ENCODE data around the gene PIK3CA.
"Not testable (repeated sequence)": the region's sequence is repeated elsewhere in the genome, so short reads cannot be mapped to it uniquely, and the experiment has no call there.

PIK3CA gene

DNA sequence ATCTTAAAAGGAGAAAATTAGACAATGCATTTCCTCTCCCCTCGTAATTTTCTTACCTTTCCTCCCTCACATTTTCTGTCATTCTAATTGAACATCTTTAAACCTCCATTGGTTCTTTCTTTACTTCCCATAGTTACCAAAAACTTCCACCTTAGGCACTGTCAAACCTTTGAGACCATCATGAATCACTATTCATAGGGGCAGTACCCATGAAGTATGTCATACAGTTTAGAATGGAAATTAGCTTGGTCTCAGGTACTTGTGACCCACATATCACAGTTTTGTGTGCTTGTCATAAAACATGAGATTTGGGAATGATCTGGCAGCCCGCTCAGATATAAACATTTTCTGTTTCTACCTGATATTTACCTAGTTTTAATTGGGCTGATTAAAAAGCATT, 52.6 kb downstream of the PIK3CA start:
- DNase-seq: no peak

- DNase-seq: not testable (repeated sequence)
Measured at GRCh38 chr3:179215550-179215949, 67.4 kb downstream of the PIK3CA start.

GRCh38 chr3:179218213-179218612, 70.1 kb downstream of the PIK3CA start:
- not testable (repeated sequence) for DNase-seq

DNA sequence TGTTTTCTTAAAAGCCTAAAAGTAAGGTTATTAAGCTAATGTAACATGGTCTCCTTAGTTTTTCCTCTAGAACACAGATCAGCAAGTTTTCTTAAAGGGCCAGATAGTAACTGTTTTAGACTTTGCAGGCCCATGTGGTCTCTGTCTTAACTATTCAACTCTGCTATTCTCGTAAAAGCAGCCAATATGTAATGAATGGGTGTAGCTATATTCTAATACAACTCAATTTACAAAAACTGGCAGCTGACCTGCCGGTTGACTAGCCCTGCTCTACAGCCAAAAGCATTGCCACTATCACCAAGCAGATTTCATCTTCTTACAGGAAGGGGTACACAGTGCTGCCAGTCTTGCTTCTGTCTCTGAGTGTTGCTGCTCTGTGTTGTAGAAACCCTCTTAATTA, 75.4 kb downstream of the PIK3CA start:
- DNase-seq: no peak

GRCh38 chr3:179224584-179224983, 76.4 kb downstream of the PIK3CA start:
- no peak for DNase-seq

GRCh38 chr3:179227349-179227748, 79.2 kb downstream of the PIK3CA start:
- no peak for DNase-seq

DNA sequence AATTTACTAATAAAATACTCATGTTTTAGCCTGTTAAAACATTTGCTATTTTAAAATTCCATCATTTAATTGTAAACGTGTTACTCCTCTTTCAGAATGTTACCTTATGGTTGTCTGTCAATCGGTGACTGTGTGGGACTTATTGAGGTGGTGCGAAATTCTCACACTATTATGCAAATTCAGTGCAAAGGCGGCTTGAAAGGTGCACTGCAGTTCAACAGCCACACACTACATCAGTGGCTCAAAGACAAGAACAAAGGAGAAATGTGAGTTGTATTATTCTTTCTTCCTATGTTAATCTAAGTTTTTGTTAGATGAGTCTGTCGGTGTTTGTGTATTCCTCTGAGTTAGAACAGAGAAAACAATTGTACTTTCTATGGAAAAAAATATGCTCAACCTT, 81.0 kb downstream of the PIK3CA start:
- DNase-seq: no peak

GRCh38 chr3:179233043-179233442, 84.9 kb downstream of the PIK3CA start:
- no peak for DNase-seq

- DNase-seq: no peak
Measured at GRCh38 chr3:179234199-179234598, 86.0 kb downstream of the PIK3CA start.

- no peak for DNase-seq
Measured at GRCh38 chr3:179236669-179237301, 88.6 kb downstream of the PIK3CA start.

DNA sequence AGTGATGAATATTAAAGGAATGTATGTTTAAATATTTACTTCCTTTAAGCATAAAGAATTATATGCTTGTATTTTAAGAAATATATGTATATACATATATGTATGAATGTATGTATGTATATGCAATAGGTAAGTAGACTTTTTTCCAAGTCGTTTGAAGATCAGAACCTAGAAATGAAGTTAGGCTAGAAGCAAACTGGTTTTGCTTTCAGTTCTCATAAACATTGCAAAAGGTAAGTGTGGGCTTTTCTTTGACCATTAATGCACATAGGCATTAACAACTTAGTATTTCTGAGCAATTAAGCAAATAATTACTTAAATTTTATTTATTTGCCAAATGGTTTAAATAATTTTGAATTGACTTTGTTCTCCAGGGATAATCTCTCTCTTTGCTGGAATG, 92.1 kb downstream of the PIK3CA start:
- not testable (repeated sequence) for DNase-seq

- DNase-seq: not testable (repeated sequence)
Measured at GRCh38 chr3:179242859-179243258, 94.7 kb downstream of the PIK3CA start.

- DNase-seq: no peak
Measured at GRCh38 chr3:179244878-179245277, 96.7 kb downstream of the PIK3CA start.

DNA sequence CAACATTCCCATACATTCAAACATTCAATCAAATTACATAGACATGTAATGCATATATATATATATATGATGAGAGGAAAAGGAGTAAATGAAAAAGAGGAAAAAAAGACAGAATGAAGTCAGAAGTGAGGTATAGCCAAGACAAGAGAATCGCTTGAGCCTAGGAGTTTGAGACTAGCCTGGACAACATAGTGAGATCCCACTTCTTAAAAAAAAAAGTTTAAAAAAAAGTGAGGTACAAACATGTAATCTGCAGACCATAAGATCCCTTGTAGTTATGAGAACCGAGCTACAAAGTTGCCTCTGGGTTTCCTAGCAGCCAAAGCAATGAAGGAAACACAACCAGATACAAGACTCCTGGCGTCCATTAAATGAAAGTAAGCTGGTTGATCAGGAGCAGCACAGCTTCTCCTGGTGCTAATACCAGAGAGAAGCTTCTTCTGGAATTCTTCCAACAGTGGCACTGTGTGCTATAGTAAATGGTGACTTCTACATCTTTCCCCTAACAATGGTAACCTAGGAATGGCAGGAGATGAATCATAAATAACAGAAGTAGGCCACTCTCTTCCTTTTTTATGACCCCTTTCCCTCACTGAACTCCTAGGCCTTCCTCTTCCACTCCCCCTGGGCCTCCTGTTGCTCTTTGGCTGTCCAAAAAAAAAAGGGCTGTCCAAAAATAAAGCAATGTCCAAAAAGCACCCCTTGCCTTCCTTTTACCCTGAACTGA, 99.3 kb downstream of the PIK3CA start:
- no peak for DNase-seq

- no peak for DNase-seq
Measured at GRCh38 chr3:179250803-179251476, 102.8 kb downstream of the PIK3CA start, which contains the start of gene KCNMB3. TSS of gene KCNMB3 (minus strand) at chr3:179251114. CDS start at chr3:179250990, 124 bp downstream.

DNA sequence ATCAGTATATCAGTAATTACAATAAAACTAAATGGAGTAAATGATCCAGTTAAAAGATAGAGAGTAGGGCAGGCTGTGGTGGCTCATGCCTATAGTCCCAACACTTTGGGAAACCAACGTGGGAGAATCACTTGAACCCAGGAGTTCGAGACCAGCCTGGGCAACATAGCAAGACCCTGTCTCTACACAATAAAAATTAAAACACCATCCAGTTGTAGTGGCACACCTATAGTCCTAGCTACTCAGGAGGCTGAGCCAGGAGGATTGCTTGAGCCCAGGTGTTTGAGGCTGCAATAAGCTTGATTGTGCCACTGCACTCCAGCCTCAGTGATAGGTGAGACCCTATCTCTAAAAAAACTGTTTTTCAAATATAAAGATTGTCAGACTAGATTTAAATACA, 108.7 kb downstream of the PIK3CA start:
- no peak for DNase-seq

DNA sequence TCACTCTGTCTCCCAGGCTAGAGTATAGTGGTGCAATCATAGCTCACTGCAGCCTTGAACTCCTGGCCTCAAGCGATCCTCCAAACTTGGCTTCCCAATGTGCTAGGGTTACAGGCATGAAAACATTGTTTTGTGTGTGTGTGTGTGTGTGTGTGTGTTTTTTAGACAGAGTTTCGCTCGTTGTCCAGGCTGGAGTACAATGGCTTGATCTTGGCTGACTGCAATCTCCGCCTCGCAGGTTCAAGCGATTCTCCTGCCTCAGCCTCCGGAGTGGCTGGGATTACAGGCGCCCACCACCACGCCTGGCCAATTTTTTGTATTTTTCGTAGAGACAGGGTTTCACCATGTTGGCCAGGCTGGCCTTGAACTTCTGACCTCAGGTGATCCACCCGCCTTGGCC, 109.6 kb downstream of the PIK3CA start:
- DNase-seq: not testable (repeated sequence)

DNA sequence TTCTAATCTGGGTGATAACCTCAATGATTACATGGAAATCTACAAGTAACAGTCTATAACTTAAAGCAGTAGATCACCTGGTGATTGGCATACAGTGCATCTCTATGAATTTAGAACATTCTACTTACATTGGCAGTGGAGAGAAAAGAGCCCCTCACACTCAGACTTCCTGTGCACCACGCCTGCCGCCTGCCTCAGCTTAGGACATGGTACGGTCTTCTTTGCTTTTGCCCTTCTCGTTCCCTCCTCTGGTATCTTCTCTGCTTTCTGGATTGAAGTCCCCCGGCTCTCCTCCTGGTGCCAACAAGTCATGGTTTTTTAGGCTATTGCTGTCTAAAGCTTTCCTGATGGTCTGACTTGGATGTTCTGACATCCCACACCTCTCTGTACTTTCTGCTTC, 110.7 kb downstream of the PIK3CA start:
- no peak for DNase-seq

DNA sequence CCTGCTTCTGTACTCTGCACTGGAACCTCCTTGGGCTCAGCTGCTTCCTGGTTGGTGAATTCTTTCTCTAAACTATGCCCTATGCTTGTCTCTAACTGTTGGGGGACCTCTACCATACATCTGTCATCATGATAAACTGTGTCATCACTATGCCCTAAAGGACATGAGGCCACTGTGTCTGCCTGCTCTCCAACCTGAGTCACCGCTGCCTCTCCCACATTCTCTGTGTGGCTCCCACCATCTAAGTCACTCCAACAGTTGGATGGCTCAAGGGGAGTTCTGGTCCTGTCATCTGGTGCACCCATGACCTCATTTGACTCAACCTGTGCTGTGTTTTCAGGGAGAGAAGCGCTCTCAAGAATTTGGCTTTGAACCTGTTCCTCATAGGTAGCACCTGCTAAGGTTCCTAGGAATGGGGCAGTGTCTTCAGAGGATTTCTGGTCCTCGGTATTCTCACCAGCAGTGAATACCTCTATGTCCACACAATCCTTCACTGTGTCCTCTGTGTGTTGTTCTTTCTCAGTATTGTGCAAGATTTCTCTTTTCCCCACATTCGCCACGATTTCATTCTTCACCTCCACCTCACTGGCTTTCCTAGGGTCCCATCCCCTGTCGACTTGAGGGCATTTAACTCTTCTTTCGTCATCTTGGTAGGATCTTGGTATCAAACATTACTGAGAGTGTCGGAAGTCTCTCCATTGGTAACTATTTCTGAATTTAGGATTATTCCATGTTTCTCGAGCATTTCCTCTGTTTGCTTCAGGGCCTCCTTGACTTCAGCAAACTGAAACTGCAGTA, 112.0 kb downstream of the PIK3CA start:
- not testable (repeated sequence) for DNase-seq

DNA sequence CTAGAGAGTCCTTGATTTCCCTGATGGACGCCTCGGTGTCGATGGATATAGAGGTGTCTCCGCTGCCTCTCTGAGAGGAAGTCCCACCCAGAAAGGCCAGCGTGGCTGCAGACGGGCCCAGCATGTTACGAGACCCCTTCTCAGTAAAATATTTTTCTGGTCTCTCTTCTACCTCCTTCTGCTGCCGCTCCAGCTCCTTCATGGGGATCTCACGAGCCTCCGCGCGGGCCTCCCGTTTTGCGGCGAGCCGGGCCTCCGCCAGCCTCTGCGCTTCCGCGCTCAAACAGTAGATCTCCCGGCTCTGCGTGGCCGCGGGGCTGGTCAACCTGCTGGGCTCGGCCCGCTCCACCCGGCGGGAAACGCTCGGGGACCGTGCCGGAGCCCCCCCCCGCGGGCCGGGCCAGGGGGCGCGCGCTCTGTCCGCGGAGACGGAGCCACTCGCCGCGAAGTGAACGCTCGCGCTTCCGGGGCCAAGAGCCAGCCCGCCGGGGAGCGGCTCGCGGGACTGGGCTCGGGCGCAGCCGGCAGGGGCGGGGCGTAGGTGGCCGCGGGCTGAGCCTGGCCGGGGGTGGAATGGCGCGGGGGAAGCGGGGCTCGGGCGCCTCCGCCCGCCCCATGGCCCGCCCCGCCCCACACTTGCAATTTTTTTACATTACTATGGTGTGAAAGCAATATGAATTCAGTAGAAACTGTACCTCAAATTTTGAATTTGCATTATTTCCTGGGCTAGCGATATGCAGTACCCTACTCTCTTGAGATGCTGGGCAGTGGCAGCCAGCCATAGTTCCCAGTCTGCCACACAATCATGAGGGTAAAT, 113.0 kb downstream of the PIK3CA start:
- DNase-seq: peak; percentile 61

GRCh38 chr3:179263134-179263533, 115.0 kb downstream of the PIK3CA start:
- no peak for DNase-seq

GRCh38 chr3:179264449-179264848, 116.3 kb downstream of the PIK3CA start:
- no peak for DNase-seq
